Smooth muscle cell (in vitro differentiated cells): Measurements from ENCODE around the gene VASH1. TPM values are rescaled to one million over a fixed set of nuclear protein-coding genes. Genes with fewer than 3 reads are reported as not detected.

Experiments used
- DNase-seq: peaks from one replicate; lab custom pipeline; 2025; ENCODE audit not compliant: unreplicated experiment; lab: John Stamatoyannopoulos, UW
- H2AFZ ChIP-seq: fragments of 200-600 bp; sonication (generic); 2 replicates; pipeline ENCODE4 v1.6.0; 2016; ENCODE audit warnings: antibody characterized with exemption, low read depth, mild to moderate bottlenecking
- H3F3A ChIP-seq: fragments of 200-600 bp; sonication (generic); 2 replicates; pipeline ENCODE4 v1.6.0; 2017; ENCODE audit warnings: antibody characterized with exemption, low read depth
- H3K27ac ChIP-seq: fragments of 200-600 bp; sonication (generic); 2 replicates; pipeline ENCODE4 v1.5.1; 2016; ENCODE audit warnings: low read depth, mild to moderate bottlenecking
- H3K27me3 ChIP-seq: fragments of 200-600 bp; sonication (generic); 2 replicates; pipeline ENCODE4 v1.6.1; 2016; ENCODE audit warnings: low read depth, mild to moderate bottlenecking
- H3K36me3 ChIP-seq: fragments of 200-600 bp; sonication (generic); 2 replicates; pipeline ENCODE4 v1.5.1; 2016; ENCODE audit warnings: low read depth
- H3K4me1 ChIP-seq: fragments of 200-600 bp; sonication (generic); 2 replicates; pipeline ENCODE4 v1.5.1; 2016; ENCODE audit warnings: low read depth
- H3K4me2 ChIP-seq: fragments of 200-600 bp; sonication (generic); 2 replicates; pipeline ENCODE4 v1.6.0; 2016; ENCODE audit warnings: mild to moderate bottlenecking
- H3K4me3 ChIP-seq: fragments of 200-600 bp; sonication (generic); 2 replicates; pipeline ENCODE4 v1.5.1; 2016; ENCODE audit warnings: mild to moderate bottlenecking
- H3K79me2 ChIP-seq: fragments of 200-600 bp; sonication (generic); 2 replicates; pipeline ENCODE4 v1.6.0; 2016; ENCODE audit warnings: low read depth, mild to moderate bottlenecking
- H3K9ac ChIP-seq: fragments of 200-600 bp; sonication (generic); 2 replicates; pipeline ENCODE4 v1.6.0; 2016; ENCODE audit warnings: low read depth
- H3K9me3 ChIP-seq: fragments of 200-600 bp; sonication (generic); replicated peaks from 2 replicates; pipeline ENCODE4 v1.5.1; 2016; ENCODE audit warnings: low read depth
- H4K20me1 ChIP-seq: fragments of 200-600 bp; sonication (generic); 2 replicates; pipeline ENCODE4 v1.6.0; 2016; ENCODE audit warnings: low read depth
- WGBS: methylation state at CpG from one replicate; pipeline ENCODE4 v1.1.7; 2016; ENCODE audit warnings: low lambda C conversion rate; 5-methylcytosine and 5-hydroxymethylcytosine counted together
- polyA plus RNA-seq: library from polyadenylated mRNA; unstranded; fragments of >200 nt; fragmentation: Nextera tagmentation; extraction: Ambion mirVana; gene quantifications from 2 replicates; pipeline ENCODE4 v1.2.1, GENCODE V29; 2016
- total RNA-seq: library from RNA; depleted of rRNA; stranded (reverse); fragments of >200 nt; gene quantifications from 2 replicates; pipeline ENCODE4 v1.2.3, GENCODE V29; 2014
- TF ChIP-seq, protein P1 (sequence below): fragments of 200-600 bp; sonication (generic); IDR thresholded peaks from 2 replicates; pipeline ENCODE4 v1.5.1; 2017; ENCODE audit warnings: borderline replicate concordance, mild to moderate bottlenecking, antibody characterized with exemption; ENCODE audit not compliant: insufficient read depth, poor library complexity, severe bottlenecking

VASH1 gene
- total and polyA plus RNA-seq, 2 experiments from 2014 or later: 23.8 to 39.3 TPM

DNA sequence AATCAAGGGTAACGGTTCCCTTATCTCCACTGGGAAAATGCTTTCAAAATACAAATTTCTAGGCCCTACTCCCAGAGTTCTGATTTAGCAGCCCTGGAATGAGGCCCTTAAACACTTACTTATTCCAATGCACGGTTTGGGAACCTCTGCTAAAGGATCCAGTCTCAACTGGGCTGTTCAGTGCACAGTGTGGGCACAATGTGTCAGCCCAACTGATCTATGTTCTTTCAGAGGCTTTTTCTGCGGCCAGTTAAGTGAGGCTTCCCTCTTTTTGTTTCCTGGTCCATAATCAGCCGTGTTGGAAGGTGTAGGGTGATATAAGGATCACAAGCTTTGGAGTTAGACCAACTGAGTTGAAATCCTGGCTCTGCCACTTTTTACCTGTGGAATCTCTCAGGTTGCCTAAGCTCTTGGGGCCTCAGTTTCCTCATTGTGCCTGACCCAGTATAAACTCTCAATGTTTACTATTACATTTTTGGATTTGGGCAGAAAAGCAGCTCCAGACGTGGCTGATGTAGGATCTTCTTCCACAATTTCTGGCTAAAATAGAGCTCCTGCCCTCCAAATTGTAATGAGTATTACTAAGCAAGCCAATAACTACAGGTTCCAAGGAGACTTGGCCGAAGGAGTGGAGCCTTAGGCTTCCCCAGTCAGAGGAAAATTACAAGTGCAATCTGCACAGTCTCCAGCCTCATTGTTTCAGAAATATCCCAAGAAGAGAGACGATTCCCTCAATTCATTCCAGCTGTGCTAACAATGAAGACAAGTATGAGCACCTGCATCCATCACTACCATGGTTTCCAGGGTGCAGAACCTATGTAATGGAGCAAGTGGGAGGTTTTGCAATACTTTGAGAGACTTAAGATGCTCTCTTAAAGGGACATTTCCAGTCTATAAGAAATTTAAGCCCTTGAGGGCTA, 53.7 kb downstream of the VASH1 start:
- TF ChIP-seq, protein P1, sequence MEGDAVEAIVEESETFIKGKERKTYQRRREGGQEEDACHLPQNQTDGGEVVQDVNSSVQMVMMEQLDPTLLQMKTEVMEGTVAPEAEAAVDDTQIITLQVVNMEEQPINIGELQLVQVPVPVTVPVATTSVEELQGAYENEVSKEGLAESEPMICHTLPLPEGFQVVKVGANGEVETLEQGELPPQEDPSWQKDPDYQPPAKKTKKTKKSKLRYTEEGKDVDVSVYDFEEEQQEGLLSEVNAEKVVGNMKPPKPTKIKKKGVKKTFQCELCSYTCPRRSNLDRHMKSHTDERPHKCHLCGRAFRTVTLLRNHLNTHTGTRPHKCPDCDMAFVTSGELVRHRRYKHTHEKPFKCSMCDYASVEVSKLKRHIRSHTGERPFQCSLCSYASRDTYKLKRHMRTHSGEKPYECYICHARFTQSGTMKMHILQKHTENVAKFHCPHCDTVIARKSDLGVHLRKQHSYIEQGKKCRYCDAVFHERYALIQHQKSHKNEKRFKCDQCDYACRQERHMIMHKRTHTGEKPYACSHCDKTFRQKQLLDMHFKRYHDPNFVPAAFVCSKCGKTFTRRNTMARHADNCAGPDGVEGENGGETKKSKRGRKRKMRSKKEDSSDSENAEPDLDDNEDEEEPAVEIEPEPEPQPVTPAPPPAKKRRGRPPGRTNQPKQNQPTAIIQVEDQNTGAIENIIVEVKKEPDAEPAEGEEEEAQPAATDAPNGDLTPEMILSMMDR: no peak
- Histone ChIP-seq H3K27ac (no peak overlapping the region), H3K36me3 (no peaks in the 10 kb centered on the region), H3K79me2 (peaks cover 2% of the 10 kb centered on the region), H3F3A (no peaks in the 10 kb centered on the region), H2AFZ (no peak overlapping the region), H3K9me3 (no peaks in the 10 kb centered on the region), H3K9ac (no peak overlapping the region), H3K4me1 (peaks cover 13% of the 10 kb centered on the region), H4K20me1 (peaks cover under 1% of the 10 kb centered on the region), H3K4me3 (no peak overlapping the region), H3K27me3 (peaks cover 3% of the 10 kb centered on the region), H3K4me2 (no peak overlapping the region)
- WGBS: 78% methylated on average over 7 of the region's 7 CpGs
- DNase-seq: no peak

DNA sequence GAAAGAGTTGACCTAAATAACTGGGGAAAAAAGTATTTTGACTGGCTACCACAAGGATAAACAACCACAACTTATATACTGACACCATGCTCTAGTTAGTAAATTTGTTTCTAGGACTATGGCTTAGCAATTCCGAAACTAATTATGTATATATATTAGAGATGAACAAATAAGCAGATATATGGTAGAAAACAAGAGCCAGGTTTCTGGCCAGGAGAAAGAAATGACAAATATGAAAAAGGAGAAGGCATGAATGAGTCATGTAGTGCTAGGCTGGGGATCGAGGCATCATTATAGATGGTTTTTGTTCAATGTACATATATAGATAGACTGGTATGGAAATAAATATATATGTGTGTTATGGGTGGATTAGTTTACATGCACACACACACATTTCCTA, 59.4 kb downstream of the VASH1 start:
- Histone ChIP-seq H3K27ac (no peak overlapping the region), H3K36me3 (no peaks in the 10 kb centered on the region), H4K20me1 (no peaks in the 10 kb centered on the region), H2AFZ (no peak overlapping the region), H3K4me1 (no peaks in the 10 kb centered on the region), H3K4me2 (no peak overlapping the region), H3F3A (no peaks in the 10 kb centered on the region), H3K4me3 (no peak overlapping the region), H3K9ac (no peak overlapping the region), H3K79me2 (no peaks in the 10 kb centered on the region), H3K9me3 (no peaks in the 10 kb centered on the region), H3K27me3 (peaks cover 3% of the 10 kb centered on the region)
- TF ChIP-seq, protein P1: no peak
- no peak for DNase-seq
- 91% methylated on average over 2 of the region's 2 CpGs for WGBS

DNA sequence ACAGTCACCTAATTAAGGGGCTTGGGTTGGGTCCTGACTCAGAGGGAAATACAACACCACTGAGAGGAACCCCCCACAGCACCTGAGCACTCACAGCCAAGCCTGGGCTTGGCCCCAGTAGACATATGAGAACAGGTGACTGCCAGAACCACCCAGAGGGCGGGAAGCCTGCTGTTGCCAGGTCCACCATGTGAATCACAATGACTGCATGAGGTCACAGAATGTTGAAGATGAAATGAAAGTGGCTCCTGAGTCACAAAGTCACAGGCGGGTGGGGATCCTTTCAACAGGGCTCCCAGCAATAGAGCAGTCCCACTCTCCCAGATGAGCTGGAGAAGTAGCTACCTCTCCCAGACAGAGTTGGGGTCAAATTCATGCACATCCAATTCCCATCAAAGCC, 64.9 kb downstream of the VASH1 start, which contains the start of gene LRRC74A:
LRRC74A (plus strand) TSS at position 287 of the 400 bp plus-strand sequence. CDS start 290 bp downstream, outside the sequence.
- Histone ChIP-seq H3K27me3 (no peaks in the 10 kb centered on the region), H3K9ac (no peak within 1 kb of the TSS), H3K4me1 (peaks cover 9% of the 10 kb centered on the region), H3K36me3 (no peaks in the 10 kb centered on the region), H3K4me3 (no peak within 1 kb of the TSS), H3K9me3 (no peaks in the 10 kb centered on the region), H4K20me1 (no peaks in the 10 kb centered on the region), H3F3A (no peaks in the 10 kb centered on the region), H3K79me2 (no peaks in the 10 kb centered on the region), H3K27ac (no peak within 1 kb of the TSS), H2AFZ (no peak within 1 kb of the TSS), H3K4me2 (no peak within 1 kb of the TSS)
- DNase-seq: no peak
- TF ChIP-seq, protein P1: no peak
- 93% methylated on average over 2 of the region's 2 CpGs for WGBS
